Measurements from ENCODE around the gene CIDEB.

Gene CIDEB

GRCh38 chr14:24304019-24304387 is 3.8 kb downstream of the CIDEB start:
- DNase-seq (ENCODE audit: low read depth in 1 of 2, low spot score in 1 of 2), result no peak
- TF ChIP-seq GABPA (IDR thresholded peaks at IDR 0.05; ENCODE audit: low read depth) (no peak), SPI1 (IDR thresholded peaks at IDR 0.05; ENCODE audit: borderline replicate concordance, low read depth) (no peak), POLR2AphosphoS5 (IDR thresholded peaks at IDR 0.05; ENCODE audit: low read depth) (no peak)
- TF ChIP-seq, protein P1, sequence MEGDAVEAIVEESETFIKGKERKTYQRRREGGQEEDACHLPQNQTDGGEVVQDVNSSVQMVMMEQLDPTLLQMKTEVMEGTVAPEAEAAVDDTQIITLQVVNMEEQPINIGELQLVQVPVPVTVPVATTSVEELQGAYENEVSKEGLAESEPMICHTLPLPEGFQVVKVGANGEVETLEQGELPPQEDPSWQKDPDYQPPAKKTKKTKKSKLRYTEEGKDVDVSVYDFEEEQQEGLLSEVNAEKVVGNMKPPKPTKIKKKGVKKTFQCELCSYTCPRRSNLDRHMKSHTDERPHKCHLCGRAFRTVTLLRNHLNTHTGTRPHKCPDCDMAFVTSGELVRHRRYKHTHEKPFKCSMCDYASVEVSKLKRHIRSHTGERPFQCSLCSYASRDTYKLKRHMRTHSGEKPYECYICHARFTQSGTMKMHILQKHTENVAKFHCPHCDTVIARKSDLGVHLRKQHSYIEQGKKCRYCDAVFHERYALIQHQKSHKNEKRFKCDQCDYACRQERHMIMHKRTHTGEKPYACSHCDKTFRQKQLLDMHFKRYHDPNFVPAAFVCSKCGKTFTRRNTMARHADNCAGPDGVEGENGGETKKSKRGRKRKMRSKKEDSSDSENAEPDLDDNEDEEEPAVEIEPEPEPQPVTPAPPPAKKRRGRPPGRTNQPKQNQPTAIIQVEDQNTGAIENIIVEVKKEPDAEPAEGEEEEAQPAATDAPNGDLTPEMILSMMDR (IDR thresholded peaks at IDR 0.05; ENCODE audit: insufficient read depth, low read length), result no peak
- TF ChIP-seq, protein P2, sequence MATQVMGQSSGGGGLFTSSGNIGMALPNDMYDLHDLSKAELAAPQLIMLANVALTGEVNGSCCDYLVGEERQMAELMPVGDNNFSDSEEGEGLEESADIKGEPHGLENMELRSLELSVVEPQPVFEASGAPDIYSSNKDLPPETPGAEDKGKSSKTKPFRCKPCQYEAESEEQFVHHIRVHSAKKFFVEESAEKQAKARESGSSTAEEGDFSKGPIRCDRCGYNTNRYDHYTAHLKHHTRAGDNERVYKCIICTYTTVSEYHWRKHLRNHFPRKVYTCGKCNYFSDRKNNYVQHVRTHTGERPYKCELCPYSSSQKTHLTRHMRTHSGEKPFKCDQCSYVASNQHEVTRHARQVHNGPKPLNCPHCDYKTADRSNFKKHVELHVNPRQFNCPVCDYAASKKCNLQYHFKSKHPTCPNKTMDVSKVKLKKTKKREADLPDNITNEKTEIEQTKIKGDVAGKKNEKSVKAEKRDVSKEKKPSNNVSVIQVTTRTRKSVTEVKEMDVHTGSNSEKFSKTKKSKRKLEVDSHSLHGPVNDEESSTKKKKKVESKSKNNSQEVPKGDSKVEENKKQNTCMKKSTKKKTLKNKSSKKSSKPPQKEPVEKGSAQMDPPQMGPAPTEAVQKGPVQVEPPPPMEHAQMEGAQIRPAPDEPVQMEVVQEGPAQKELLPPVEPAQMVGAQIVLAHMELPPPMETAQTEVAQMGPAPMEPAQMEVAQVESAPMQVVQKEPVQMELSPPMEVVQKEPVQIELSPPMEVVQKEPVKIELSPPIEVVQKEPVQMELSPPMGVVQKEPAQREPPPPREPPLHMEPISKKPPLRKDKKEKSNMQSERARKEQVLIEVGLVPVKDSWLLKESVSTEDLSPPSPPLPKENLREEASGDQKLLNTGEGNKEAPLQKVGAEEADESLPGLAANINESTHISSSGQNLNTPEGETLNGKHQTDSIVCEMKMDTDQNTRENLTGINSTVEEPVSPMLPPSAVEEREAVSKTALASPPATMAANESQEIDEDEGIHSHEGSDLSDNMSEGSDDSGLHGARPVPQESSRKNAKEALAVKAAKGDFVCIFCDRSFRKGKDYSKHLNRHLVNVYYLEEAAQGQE (IDR thresholded peaks at IDR 0.05; ENCODE audit: insufficient replicate concordance, low read depth), result no peak
- Histone ChIP-seq H3K4me3 (replicated peaks; ENCODE audit: insufficient read depth, low read length) (no peak overlapping the region), H3K27ac (replicated peaks) (no peak overlapping the region), H3K27me3 (ENCODE audit: insufficient read depth, poor library complexity, severe bottlenecking) (no peaks in the 10 kb centered on the region)

DNA sequence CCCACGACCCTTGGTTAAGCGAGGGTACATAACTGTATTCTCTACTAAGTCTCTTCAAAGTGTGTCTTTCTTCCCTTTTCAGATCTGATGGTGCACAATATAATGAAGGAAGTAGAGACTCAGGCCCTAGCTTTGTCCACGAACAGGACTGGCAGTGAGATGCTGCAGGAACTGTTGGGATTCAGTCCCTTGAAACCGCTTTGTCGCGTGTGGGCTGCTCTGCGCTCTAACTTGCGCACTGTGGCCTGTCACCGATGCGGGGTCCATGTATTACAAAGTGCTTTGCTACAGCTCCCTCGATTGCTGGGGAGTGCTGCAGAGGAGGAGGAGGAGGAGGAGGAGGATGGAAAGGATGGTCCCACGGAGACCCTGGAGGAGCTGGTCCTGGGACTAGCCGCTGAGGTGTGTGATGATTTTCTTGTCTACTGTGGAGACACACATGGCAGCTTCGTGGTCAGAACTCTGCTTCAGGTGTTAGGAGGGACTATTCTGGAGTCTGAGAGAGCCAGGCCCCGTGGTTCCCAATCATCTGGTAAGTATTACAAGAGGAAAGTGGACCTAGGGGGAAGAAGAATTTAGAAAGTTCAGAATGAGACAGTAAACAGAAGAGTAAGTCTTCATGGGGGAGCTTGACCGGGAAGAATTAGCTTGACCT is 7.3 kb downstream of the CIDEB start:
- no peaks in the 10 kb centered on the region for H3K27me3 ChIP-seq (ENCODE audit: insufficient read depth, poor library complexity, severe bottlenecking)
- no peak for DNase-seq (ENCODE audit: low read depth in 1 of 2, low spot score in 1 of 2)
- TF ChIP-seq, protein P2 (IDR thresholded peaks at IDR 0.05; ENCODE audit: insufficient replicate concordance, low read depth), result no peak
- TF ChIP-seq, protein P1 (IDR thresholded peaks at IDR 0.05; ENCODE audit: insufficient read depth, low read length), result no peak
- H3K4me3 ChIP-seq (replicated peaks; ENCODE audit: insufficient read depth, low read length), result peak overlapping the region; percentile 97
- peak overlapping the region; percentile 75 for H3K27ac ChIP-seq (replicated peaks)

GRCh38 chr14:24299255-24300191 is 8.3 kb downstream of the CIDEB start, which contains the start of the genes DHRS1 and NOP9:
TSS of gene DHRS1 (minus strand) at chr14:24299780. CDS start at chr14:24299106, 674 bp downstream.
TSS of gene NOP9 (plus strand) at chr14:24299850. CDS start at chr14:24299955, 105 bp downstream.
- H3K27ac ChIP-seq (replicated peaks), result peak within 1 kb of the TSS; percentile 75
- TF ChIP-seq, protein P1 (IDR thresholded peaks at IDR 0.05; ENCODE audit: insufficient read depth, low read length), result no peak
- peak; percentile 79 for TF ChIP-seq POLR2AphosphoS5 (IDR thresholded peaks at IDR 0.05; ENCODE audit: low read depth)
- peak within 1 kb of the TSS; percentile 97 for H3K4me3 ChIP-seq (replicated peaks; ENCODE audit: insufficient read depth, low read length)
- peak; percentile 85 to 89 for DNase-seq (ENCODE audit: low read depth in 1 of 2, low spot score in 1 of 2)
- no peaks in the 10 kb centered on the region for H3K27me3 ChIP-seq (ENCODE audit: insufficient read depth, poor library complexity, severe bottlenecking)
